PC-3 (cell line): ENCODE measurements around the gene FBXO9.

Experiments used
- CTCF ChIP-seq: fragments of 300-600 bp; sonication (generic); conservative IDR thresholded peaks from 2 replicates; pipeline ENCODE4 v1.5.1; 2017; ENCODE audit warnings: antibody characterized with exemption, low read depth, mild to moderate bottlenecking, low read length
- EZH2 ChIP-seq: fragments of 300-600 bp; sonication (generic); IDR thresholded peaks from one replicate; pipeline ENCODE4 v1.6.1; 2017; ENCODE audit warnings: antibody characterized with exemption, mild to moderate bottlenecking, low read length; ENCODE audit not compliant: unreplicated experiment
- EZH2phosphoT487 ChIP-seq: fragments of 300-600 bp; sonication (generic); IDR thresholded peaks from 2 replicates; pipeline ENCODE4 v1.6.1; 2018; ENCODE audit warnings: mild to moderate bottlenecking, antibody characterized with exemption, low read length, borderline replicate concordance

- TF ChIP-seq CTCF = no peak
- TF ChIP-seq EZH2 = no peak
- no peak for TF ChIP-seq EZH2phosphoT487
Observed at GRCh38 chr6:53038141-53038540, 27.1 kb upstream of the FBXO9 start.
